KBM-7 (cell line): ENCODE measurements around the gene USP2.

Source experiments
- DNase-seq: peaks from one replicate; pipeline ENCODE4 v3.0.0-alpha.2; 2015
- in situ Hi-C: fragments of 300-500 bp; cut with MboI; formaldehyde crosslinking; loops from 2 replicates; pipeline ENCODE4 v1.14.3; 2020; ENCODE audit warnings: low sequenced_read_pairs, low pct_unique_long_range_greater_than_20kb, mixed read lengths

USP2 gene

DNA sequence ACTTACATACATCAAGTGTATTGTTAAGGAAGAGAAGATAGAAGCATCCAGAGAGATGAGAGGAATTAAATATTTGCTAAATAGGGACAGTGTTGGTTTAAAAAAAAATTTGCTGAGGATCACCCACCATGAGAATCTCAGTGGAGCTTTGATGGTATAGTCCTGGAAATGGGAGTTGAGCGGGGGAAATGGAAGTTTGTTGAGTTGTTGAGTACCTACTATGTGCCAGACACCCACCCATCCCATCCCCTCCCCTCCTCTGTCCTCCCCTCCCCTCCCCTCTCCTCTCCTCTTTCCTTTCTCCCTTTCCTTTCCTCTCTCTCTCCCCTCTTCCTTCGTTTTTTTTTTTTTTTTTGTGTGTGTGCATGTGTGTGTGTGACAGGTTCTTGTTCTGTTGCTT, 30.3 kb downstream of the USP2 start:
- in situ Hi-C loops: loop anchor here (10.0 kb wide), 1 partner anchor 124 kb away; no protein-coding TSS in a partner anchor
- DNase-seq: no peak

DNA sequence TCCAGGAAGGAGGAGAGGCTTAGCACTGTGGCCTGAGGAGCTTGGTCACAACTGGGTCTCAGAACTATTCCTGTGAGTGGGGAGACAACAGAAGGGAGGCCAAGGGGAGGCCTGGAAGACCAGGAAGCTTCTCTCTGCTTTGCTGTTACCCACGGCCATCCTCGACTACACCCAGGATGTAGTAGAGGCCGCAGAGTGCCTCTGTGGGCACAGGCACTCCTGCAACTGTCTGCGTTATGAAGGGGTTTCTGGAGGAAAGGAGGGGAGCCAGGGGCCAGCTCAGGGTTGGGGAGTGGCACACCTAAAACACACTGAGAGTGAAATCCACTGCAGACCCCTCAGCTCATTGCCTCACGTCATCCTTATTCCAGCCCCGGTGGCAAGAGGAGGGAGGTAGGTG, 31.2 kb downstream of the USP2 start:
- no peak for DNase-seq
- in situ Hi-C loops: loop anchor here (10.0 kb wide), 1 partner anchor 124 kb away; no protein-coding TSS in a partner anchor

- in situ Hi-C loops: no loop called here
- no peak for DNase-seq
Observed at GRCh38 chr11:119347940-119348605, 33.4 kb downstream of the USP2 start.

DNA sequence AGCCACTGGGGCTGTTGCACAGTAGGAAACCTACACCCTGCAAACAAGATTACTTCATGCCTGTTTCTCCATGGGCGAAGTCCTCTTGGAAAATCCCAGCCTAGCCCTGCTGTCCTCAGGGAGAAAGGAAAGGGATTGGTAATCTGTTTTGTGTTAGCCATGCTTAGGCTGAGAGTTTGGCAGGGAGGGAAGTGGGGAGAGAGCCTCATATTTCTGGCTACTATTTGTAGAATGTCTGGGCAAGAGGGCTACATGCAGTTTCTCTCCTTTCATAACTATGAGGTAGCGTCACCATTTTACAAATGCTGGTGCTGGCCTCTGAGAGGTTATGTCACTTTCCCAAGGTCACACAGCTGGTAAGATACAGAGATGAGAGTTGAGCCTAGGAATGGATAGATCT, 34.2 kb downstream of the USP2 start:
- no peak for DNase-seq
- in situ Hi-C loops: no loop called here

DNA sequence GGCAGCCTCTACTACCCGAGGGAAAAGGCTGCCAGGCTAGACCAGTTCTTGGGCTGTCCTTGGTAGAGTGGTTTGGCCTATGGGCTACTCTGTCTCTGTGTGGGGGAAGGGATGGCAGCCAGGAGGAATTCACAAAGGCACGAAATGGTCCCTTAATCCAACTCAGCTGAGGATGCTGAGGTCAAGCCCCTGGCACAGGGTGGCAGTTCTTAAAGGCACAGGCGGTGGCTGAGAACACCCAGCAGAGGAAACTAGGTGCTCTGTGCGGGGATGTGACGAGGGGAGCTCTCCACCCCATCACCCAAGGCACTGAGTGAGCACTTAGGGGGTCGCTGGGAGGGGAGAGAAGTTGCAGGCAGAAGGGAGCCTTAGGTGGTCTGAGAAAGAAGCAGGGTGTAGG, 34.9 kb downstream of the USP2 start, which contains the start of gene MFRP:
Gene MFRP (minus strand): TSS at position 101 of the 400 bp plus-strand sequence. CDS start 192 bp downstream, outside the sequence.
- in situ Hi-C loops: no loop called here
- DNase-seq: no peak

GRCh38 chr11:119345685-119346084, 35.8 kb downstream of the USP2 start:
- DNase-seq: no peak
- in situ Hi-C loops: no loop called here

- DNase-seq: no peak
Observed at GRCh38 chr11:119344291-119345010, 37.0 kb downstream of the USP2 start.

DNA sequence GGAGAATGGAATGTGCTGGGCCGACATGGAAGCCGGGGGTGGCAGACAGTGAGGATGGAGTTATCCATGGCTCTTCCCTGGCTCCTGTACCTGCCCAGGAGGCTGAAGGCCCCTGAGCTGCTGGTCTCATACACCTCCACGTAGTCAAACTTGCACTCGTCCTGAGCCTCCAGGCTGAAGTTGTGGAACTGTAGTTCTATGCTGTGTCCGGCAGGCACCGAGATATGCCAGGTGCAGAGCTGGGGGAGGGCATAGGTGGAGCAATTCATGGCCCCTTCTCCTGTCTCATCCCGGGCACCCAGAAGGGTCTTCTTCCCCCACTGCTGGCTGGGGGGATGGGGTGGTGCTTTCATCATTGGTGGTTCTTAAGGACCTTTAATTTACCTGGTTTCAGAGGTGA, 37.8 kb downstream of the USP2 start:
- in situ Hi-C loops: no loop called here
- no peak for DNase-seq

More at GRCh38 chr11:119344291-119345010, 37.0 kb downstream of the USP2 start:
- in situ Hi-C loops: no loop called here

- no peak for DNase-seq
Observed at GRCh38 chr11:119342362-119343130, 38.9 kb downstream of the USP2 start.

GRCh38 chr11:119342023-119342300, 39.5 kb downstream of the USP2 start:
- no peak for DNase-seq
- in situ Hi-C loops: no loop called here

More at GRCh38 chr11:119342362-119343130, 38.9 kb downstream of the USP2 start:
- in situ Hi-C loops: no loop called here

DNA sequence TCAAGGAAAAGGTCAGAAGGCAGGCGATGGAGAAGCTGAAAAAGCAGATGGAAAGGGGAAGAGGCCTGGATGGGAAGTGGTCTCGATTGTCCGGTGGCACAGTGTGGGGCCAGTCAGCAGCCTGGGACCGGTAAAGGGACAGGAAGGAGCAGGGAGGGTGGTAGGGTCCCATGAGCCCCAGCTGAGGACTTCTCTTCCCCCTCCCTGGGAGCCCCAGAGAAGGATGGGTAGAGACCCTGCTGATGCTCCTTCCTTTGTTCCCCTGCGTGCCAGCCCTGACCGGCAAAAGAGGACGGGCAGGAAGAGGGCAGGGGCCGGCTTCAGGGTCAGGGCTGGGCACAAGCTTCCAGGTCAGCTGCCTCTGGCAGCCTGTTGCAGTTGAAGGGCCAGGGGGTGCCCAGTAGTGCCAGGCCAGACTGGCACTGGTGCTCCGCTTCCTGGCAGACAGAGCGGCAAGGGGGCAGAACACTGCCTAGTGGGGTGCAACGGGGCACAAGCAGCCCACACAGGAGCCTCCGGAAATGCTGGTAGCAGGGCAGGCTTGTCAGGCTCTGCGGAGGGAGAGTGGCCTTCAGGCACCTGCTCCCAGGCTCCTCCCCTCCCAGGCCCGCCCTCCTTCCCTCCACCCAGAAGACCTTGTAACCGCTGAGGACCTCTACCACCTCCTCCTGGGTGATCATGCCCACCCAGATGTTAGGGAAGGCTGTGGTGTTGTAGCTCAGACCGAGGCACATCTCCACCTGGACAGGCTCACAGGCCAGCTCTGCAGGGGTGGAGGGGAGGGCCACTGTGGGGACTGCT, 40.1 kb downstream of the USP2 start:
- no peak for DNase-seq
- in situ Hi-C loops: no loop called here

- no peak for DNase-seq
- in situ Hi-C loops: no loop called here
Observed at GRCh38 chr11:119340335-119341221, 40.9 kb downstream of the USP2 start, which contains the start of gene C1QTNF5. C1QTNF5 (minus strand) TSS chr11:119340883; CDS start chr11:119340397, 486 bp downstream.

DNA sequence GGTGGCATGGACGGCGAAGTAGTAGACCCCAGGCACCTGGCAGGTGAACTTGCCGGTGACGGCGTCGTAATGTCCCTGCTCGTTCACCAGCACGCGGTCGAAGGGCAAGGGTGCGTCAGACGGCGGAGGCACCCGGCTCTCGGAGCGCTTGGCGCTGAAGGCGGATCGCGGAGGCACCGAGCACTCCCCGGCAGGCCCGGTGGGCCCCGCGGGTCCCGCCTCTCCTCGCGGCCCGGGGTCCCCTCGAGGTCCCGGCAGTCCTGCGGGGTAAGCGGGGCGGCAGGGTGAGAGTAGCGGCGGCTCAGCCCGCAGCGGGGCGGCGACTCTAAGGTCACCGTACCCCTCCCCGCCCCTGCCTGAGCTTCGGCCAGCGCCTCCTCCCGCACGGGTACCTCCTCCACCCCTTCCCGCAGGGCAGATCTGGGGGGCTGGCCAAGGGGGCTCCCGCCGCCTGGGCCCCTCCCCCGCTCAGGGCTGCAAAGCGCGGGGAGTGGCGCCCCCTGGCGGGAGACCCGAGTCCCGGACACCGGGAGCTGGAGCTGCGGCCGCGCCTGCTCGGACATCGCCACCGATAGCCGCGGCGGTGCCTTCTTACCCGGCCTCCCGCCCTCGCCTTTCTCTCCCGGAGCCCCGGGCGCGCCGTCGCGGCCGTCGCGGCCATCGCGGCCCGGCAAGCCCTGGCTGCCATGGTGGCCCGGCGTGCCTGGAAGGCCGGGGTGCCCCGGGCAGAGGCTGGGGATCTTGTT, 41.7 kb downstream of the USP2 start:
- DNase-seq: no peak
- in situ Hi-C loops: no loop called here

DNA sequence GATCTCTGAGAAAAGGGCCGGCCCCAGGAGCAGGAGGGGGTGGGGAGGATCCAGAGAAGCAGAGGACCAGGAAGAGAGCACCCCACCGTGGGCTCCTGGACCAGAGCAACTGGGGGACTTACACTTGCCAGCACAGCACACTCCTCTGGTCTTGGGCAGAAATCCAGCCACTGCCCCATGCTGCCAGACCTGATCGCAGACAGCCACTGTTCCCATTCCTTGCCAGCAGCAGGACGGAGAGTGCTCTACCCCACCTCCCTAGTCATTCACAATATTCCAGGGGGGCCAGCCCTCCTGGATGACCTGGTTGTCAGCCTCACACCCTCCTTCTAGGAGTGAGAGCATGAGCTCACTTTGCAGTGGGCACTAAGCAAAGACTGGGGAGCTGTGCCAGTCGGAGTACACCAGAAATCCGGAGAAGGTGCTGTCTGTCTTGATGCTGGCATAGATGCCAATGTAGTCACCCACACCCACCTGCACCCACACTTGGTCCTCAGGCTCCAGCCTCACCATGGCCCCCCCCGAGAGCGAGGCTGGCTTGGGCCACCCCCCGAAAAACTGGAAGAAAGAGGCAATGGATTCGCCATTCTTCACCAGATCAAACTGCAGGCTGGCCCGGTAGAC, 42.4 kb downstream of the USP2 start:
- in situ Hi-C loops: no loop called here
- no peak for DNase-seq

DNA sequence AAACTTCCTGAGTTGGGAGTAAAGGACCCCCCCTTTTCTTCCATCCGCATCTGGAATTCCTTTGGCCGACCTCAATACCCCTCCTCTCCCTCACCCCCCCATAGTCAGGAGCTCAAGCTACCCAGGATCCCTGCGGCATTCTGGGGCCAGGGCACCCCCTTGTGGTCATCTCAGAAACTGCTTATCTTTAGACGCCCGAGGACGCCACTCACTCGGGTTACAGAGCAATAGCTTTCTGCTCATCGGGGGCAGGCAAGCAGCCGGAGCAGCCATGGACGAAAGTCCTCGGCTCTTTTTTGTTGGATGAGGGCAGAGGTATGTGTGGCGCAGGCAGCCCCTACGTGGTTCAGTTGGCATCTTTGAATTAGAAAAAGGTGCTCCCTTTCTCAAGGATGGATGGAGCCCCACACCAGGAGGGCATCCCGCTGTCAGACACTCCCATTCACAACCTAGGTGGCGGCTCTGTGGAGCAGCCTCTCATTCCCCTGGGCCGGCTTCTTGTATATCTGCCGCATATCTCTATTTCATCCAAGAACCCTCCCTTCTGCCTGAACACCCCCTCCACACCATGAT, 43.1 kb downstream of the USP2 start:
- peak; percentile 79 for DNase-seq
- in situ Hi-C loops: no loop called here

GRCh38 chr11:119337581-119338317, 43.7 kb downstream of the USP2 start:
- no peak for DNase-seq
- in situ Hi-C loops: no loop called here
